Small intestine (tissue), 7 donors: ENCODE measurements around the gene RALGPS2. TPM values are rescaled to one million over a fixed set of nuclear protein-coding genes. Genes with fewer than 3 reads are reported as not detected.

ENCODE experiments used
- DNase-seq, 2 donors: peaks; one replicate each; pipeline versions ENCODE4 v3.0.0 to v3.0.0-alpha.2; 2013
- FAIRE-seq: peaks from 2 replicates; lab custom pipeline; 2012; peaks lifted over from hg19 to GRCh38; lab: Jason Lieb, UNC
- H3K27ac ChIP-seq, 3 donors: one replicate each; pipeline ENCODE4 v1.5.1; 2013; ENCODE audit warnings: low read length in 2 of 3, mild to moderate bottlenecking in 2 of 3, control low read depth in 1 of 3, inconsistent platforms in 1 of 3, low read depth in 1 of 3, moderate library complexity in 1 of 3
- H3K27me3 ChIP-seq, 3 donors: one replicate each; pipeline ENCODE4 v1.6.1; 2013; ENCODE audit warnings: low read length in 3 of 3, inconsistent platforms in 1 of 3; ENCODE audit not compliant: control insufficient read depth in 3 of 3, insufficient read depth in 3 of 3
- H3K36me3 ChIP-seq, 3 donors: one replicate each; pipeline ENCODE4 v1.6.1; 2013; ENCODE audit warnings: low read length in 3 of 3, inconsistent platforms in 1 of 3, low read depth in 1 of 3, mild to moderate bottlenecking in 1 of 3, moderate library complexity in 1 of 3; ENCODE audit not compliant: control insufficient read depth in 3 of 3, insufficient read depth in 2 of 3
- H3K4me1 ChIP-seq, 3 donors: one replicate each; pipeline ENCODE4 v1.6.1; 2013; ENCODE audit warnings: low read length in 2 of 3, inconsistent platforms in 1 of 3, low read depth in 1 of 3, mild to moderate bottlenecking in 1 of 3, moderate library complexity in 1 of 3; ENCODE audit not compliant: control insufficient read depth in 3 of 3, insufficient read depth in 2 of 3
- H3K4me3 ChIP-seq, 3 donors: one replicate each; pipeline ENCODE4 v1.5.1; 2013; ENCODE audit warnings: low read length in 3 of 3, control low read depth in 1 of 3, inconsistent platforms in 1 of 3, low read depth in 1 of 3, mild to moderate bottlenecking in 1 of 3, moderate library complexity in 1 of 3
- H3K9me3 ChIP-seq, 2 donors: one replicate each; pipeline ENCODE4 v1.6.1; 2013; ENCODE audit warnings: low read depth in 1 of 2, low read length in 1 of 2; ENCODE audit not compliant: control insufficient read depth in 2 of 2, insufficient read depth in 1 of 2
- WGBS, 3 donors: extraction: QIAGEN DNeasy Blood & Tissue Kit; methylation state at CpG; one replicate each; pipeline ENCODE4 v1.1.7; 2013; 5-methylcytosine and 5-hydroxymethylcytosine counted together
- polyA plus RNA-seq, 4 donors: library from polyadenylated mRNA; stranded (reverse) in 3 of 4; unstranded in 1 of 4; fragments of 200-250 nt in 3 of 4; fragments of 120-200 nt in 1 of 4; gene quantifications; one replicate each; pipeline versions ENCODE4 v1.2.1 to v1.2.3, GENCODE V29; 2013
- donor health status: healthy with polysubstance abuse.
- donor health status: control.
- donor health status: control.
- donor health status: Bipolar disorder and iron deficiency.
- donor health status: healthy.

Gene RALGPS2
- polyA plus RNA-seq, 4 donors = 5.2 to 27.1 (median 6.8) TPM

- Histone ChIP-seq H3K27me3 (no peaks in the 10 kb centered on the region), H3K4me1 (no peaks in the 10 kb centered on the region), H3K4me3 (no peak overlapping the region), H3K27ac (no peak overlapping the region), H3K36me3 (no peaks in the 10 kb centered on the region), H3K9me3 (no peaks in the 10 kb centered on the region)
- WGBS, 3 donors = 58 to 64% (median 61%) methylated on average over 6 of the region's 6 CpGs
- FAIRE-seq = no peak
- DNase-seq = no peak
Measured at GRCh38 chr1:178954937-178955336, 229.9 kb downstream of the RALGPS2 start.

GRCh38 chr1:178955391-178955954, 230.4 kb downstream of the RALGPS2 start:
- DNase-seq (no peak), FAIRE-seq (no peak)
- WGBS, 3 donors = 56 to 77% (median 59%) methylated on average over 1 of the region's 1 CpG
- H3K36me3 ChIP-seq = no peaks in the 10 kb centered on the region
- H3K4me1 ChIP-seq = no peaks in the 10 kb centered on the region
- no peaks in the 10 kb centered on the region for H3K27me3 ChIP-seq
- H3K27ac ChIP-seq = no peak overlapping the region
- H3K4me3 ChIP-seq = no peak overlapping the region
- H3K9me3 ChIP-seq = no peaks in the 10 kb centered on the region

- Histone ChIP-seq H3K27me3 (no peaks in the 10 kb centered on the region), H3K9me3 (peaks cover 0 to 3% of the 10 kb centered on the region in 2 donors), H3K4me3 (no peak overlapping the region), H3K27ac (no peak overlapping the region), H3K4me1 (no peaks in the 10 kb centered on the region), H3K36me3 (no peaks in the 10 kb centered on the region)
- 88 to 92% (median 91%) methylated on average over 9 of the region's 9 CpGs for WGBS, 3 donors
- FAIRE-seq (no peak), DNase-seq (no peak)
Measured at GRCh38 chr1:178958491-178958890, 233.4 kb downstream of the RALGPS2 start.

- DNase-seq = no peak
- H3K27me3 ChIP-seq = no peaks in the 10 kb centered on the region
- H3K36me3 ChIP-seq = no peaks in the 10 kb centered on the region
- no peak overlapping the region for H3K27ac ChIP-seq
- H3K4me3 ChIP-seq = no peak overlapping the region
- peaks cover 0 to 10% of the 10 kb centered on the region in 2 donors for H3K9me3 ChIP-seq
- no peaks in the 10 kb centered on the region for H3K4me1 ChIP-seq
- WGBS, 3 donors = 82 to 86% (median 82%) methylated on average over 17 of the region's 17 CpGs
- no peak for FAIRE-seq
Measured at GRCh38 chr1:178959543-178960460, 234.8 kb downstream of the RALGPS2 start.

GRCh38 chr1:178960482-178961240, 235.6 kb downstream of the RALGPS2 start:
- no peak for FAIRE-seq
- H3K36me3 ChIP-seq = no peaks in the 10 kb centered on the region

GRCh38 chr1:178961331-178961730, 236.3 kb downstream of the RALGPS2 start:
- Histone ChIP-seq H3K9me3 (peaks cover 0 to 16% of the 10 kb centered on the region in 2 donors), H3K36me3 (no peaks in the 10 kb centered on the region), H3K4me1 (no peaks in the 10 kb centered on the region), H3K27me3 (no peaks in the 10 kb centered on the region), H3K4me3 (no peak overlapping the region), H3K27ac (no peak overlapping the region)
- FAIRE-seq = no peak
- 90 to 92% (median 90%) methylated on average over 4 of the region's 4 CpGs for whole genome bisulfite sequencing, 3 donors
- no peak for DNase-seq

More at GRCh38 chr1:178960482-178961240, 235.6 kb downstream of the RALGPS2 start:
- 78 to 80% (median 80%) methylated on average over 9 of the region's 9 CpGs for WGBS, 3 donors
- no peaks in the 10 kb centered on the region for H3K27me3 ChIP-seq
- peaks cover 0 to 16% of the 10 kb centered on the region in 2 donors for H3K9me3 ChIP-seq
- no peak for DNase-seq
- H3K4me3 ChIP-seq = no peak overlapping the region
- H3K4me1 ChIP-seq = no peaks in the 10 kb centered on the region
- no peak overlapping the region for H3K27ac ChIP-seq

GRCh38 chr1:178961868-178962267, 236.8 kb downstream of the RALGPS2 start:
- H3K36me3 ChIP-seq = no peaks in the 10 kb centered on the region
- FAIRE-seq (no peak), DNase-seq (no peak)
- 76 to 96% (median 90%) methylated on average over 3 of the region's 3 CpGs for WGBS, 3 donors
- no peaks in the 10 kb centered on the region for H3K4me1 ChIP-seq
- no peaks in the 10 kb centered on the region for H3K27me3 ChIP-seq
- no peak overlapping the region for H3K27ac ChIP-seq
- no peak overlapping the region for H3K4me3 ChIP-seq
- H3K9me3 ChIP-seq = peaks cover 0 to 16% of the 10 kb centered on the region in 2 donors
